Kidney capillary endothelial cell (primary cell): ENCODE data around the gene TUBB.
"Not testable (repeated sequence)": the region's sequence is repeated elsewhere in the genome, so short reads cannot be mapped to it uniquely, and the experiment has no call there.

Experiments
- DNase-seq: peaks from one replicate; pipeline ENCODE4 v3.0.0-alpha.2; 2018; ENCODE audit warnings: low spot score

The TUBB gene

GRCh38 chr6:30761791-30762429, 41.8 kb downstream of the TUBB start:
- DNase-seq: no peak

GRCh38 chr6:30763155-30763617, 43.0 kb downstream of the TUBB start:
- DNase-seq: no peak

GRCh38 chr6:30763618-30764489, 43.7 kb downstream of the TUBB start:
- no peak for DNase-seq

- DNase-seq: not testable (repeated sequence)
Measured at GRCh38 chr6:30764490-30765043, 44.4 kb downstream of the TUBB start.

- not testable (repeated sequence) for DNase-seq
Measured at GRCh38 chr6:30765495-30765894, 45.3 kb downstream of the TUBB start.

- no peak for DNase-seq
Measured at GRCh38 chr6:30766461-30767157, 46.5 kb downstream of the TUBB start.

GRCh38 chr6:30767158-30767943, 47.2 kb downstream of the TUBB start:
- DNase-seq: no peak

GRCh38 chr6:30767944-30768301, 47.8 kb downstream of the TUBB start:
- no peak for DNase-seq

GRCh38 chr6:30768634-30769087, 48.5 kb downstream of the TUBB start:
- DNase-seq: no peak

GRCh38 chr6:30769088-30769852, 49.1 kb downstream of the TUBB start:
- peak; percentile 94 for DNase-seq

GRCh38 chr6:30769853-30770524, 49.8 kb downstream of the TUBB start:
- no peak for DNase-seq

- DNase-seq: no peak
Measured at GRCh38 chr6:30770592-30770991, 50.4 kb downstream of the TUBB start.

GRCh38 chr6:30774701-30775100, 54.5 kb downstream of the TUBB start:
- DNase-seq: no peak
